H9 (cell line): ENCODE data around the gene XPR1. TPM values are rescaled to one million over a fixed set of nuclear protein-coding genes. Genes with fewer than 3 reads are reported as not detected.
A peak's percentile ranks its signal among the peaks of the same experiment; 100 is the strongest.

Source experiments
- DNase-seq: peaks from one replicate; pipeline ENCODE4 v3.0.0-alpha.2; 2017
- H2AFZ ChIP-seq: one replicate; pipeline ENCODE4 v1.6.1; 2013; ENCODE audit warnings: mild to moderate bottlenecking, low read length, control low read depth, moderate library complexity
- H2AK5ac ChIP-seq: 2 replicates; pipeline ENCODE4 v1.6.1; 2013; ENCODE audit warnings: low read length, control low read depth, mixed read lengths; ENCODE audit not compliant: insufficient read length
- H2BK120ac ChIP-seq: one replicate; pipeline ENCODE4 v1.6.1; 2013; ENCODE audit warnings: low read depth, mild to moderate bottlenecking, low read length, control low read depth, inconsistent platforms; ENCODE audit not compliant: poor library complexity, severe bottlenecking
- H2BK12ac ChIP-seq: 2 replicates; pipeline ENCODE4 v1.6.1; 2013; ENCODE audit warnings: low read length, control low read depth, mixed read lengths, low read depth; ENCODE audit not compliant: insufficient read length
- H2BK15ac ChIP-seq: 2 replicates; pipeline ENCODE4 v1.6.1; 2013; ENCODE audit warnings: low read depth, low read length, control low read depth
- H2BK20ac ChIP-seq: one replicate; pipeline ENCODE4 v1.6.1; 2013; ENCODE audit warnings: low read depth, mild to moderate bottlenecking, low read length, control low read depth, inconsistent platforms; ENCODE audit not compliant: poor library complexity, severe bottlenecking
- H2BK5ac ChIP-seq: 2 replicates; pipeline ENCODE4 v1.6.1; 2013; ENCODE audit warnings: low read length, control low read depth, mixed read lengths; ENCODE audit not compliant: insufficient read length
- H3K14ac ChIP-seq: 2 replicates; pipeline ENCODE4 v1.6.1; 2013; ENCODE audit warnings: low read length, control low read depth; ENCODE audit not compliant: insufficient read depth
- H3K18ac ChIP-seq: 2 replicates; pipeline ENCODE4 v1.6.1; 2013; ENCODE audit warnings: low read depth, mild to moderate bottlenecking, mixed read lengths, low read length, control low read depth; ENCODE audit not compliant: insufficient read length
- H3K23ac ChIP-seq: 2 replicates; pipeline ENCODE4 v1.6.1; 2013; ENCODE audit warnings: low read length, control low read depth, mixed read lengths, low read depth; ENCODE audit not compliant: insufficient read length
- H3K23me2 ChIP-seq: 2 replicates; pipeline ENCODE4 v1.6.1; 2013; ENCODE audit warnings: low read depth, mild to moderate bottlenecking, mixed read lengths, low read length, control low read depth; ENCODE audit not compliant: insufficient read length, poor library complexity, severe bottlenecking
- H3K27ac ChIP-seq: 2 replicates; pipeline ENCODE4 v1.5.1; 2013; ENCODE audit warnings: low read length, control low read depth, mixed read lengths, low read depth; ENCODE audit not compliant: insufficient read length
- H3K27me3 ChIP-seq: 2 replicates; pipeline ENCODE4 v1.6.1; 2013; ENCODE audit warnings: low read length, control low read depth, inconsistent platforms; ENCODE audit not compliant: insufficient read depth
- H3K4ac ChIP-seq: 2 replicates; pipeline ENCODE4 v1.6.1; 2013; ENCODE audit warnings: low read depth, mild to moderate bottlenecking, control low read depth, inconsistent platforms, low read length, moderate library complexity
- H3K4me1 ChIP-seq: 2 replicates; pipeline ENCODE4 v1.6.1; 2013; ENCODE audit warnings: low read length, control low read depth, inconsistent platforms; ENCODE audit not compliant: insufficient read depth
- H3K4me2 ChIP-seq: 2 replicates; pipeline ENCODE4 v1.6.1; 2013; ENCODE audit warnings: low read length, control low read depth, mixed read lengths; ENCODE audit not compliant: insufficient read length, insufficient read depth
- H3K56ac ChIP-seq: 2 replicates; pipeline ENCODE4 v1.6.1; 2013; ENCODE audit warnings: low read depth, mild to moderate bottlenecking, mixed read lengths, low read length, control low read depth; ENCODE audit not compliant: insufficient read length
- H3K79me1 ChIP-seq: 2 replicates; pipeline ENCODE4 v1.6.1; 2013; ENCODE audit warnings: low read depth, mild to moderate bottlenecking, moderate library complexity, low read length, control low read depth, inconsistent platforms; ENCODE audit not compliant: insufficient read depth, poor library complexity, severe bottlenecking
- H3K79me2 ChIP-seq: 2 replicates; pipeline ENCODE4 v1.6.1; 2013; ENCODE audit warnings: low read length, control low read depth, inconsistent platforms; ENCODE audit not compliant: insufficient read depth
- H3K9ac ChIP-seq: 2 replicates; pipeline ENCODE4 v1.6.1; 2013; ENCODE audit warnings: low read length, control low read depth, mixed read lengths; ENCODE audit not compliant: insufficient read length; ENCODE audit errors: extremely low read depth
- H3K9me3 ChIP-seq: one replicate; pipeline ENCODE4 v1.6.1; 2013; ENCODE audit warnings: low read depth, low read length, inconsistent platforms; ENCODE audit not compliant: control insufficient read depth
- H3T11ph ChIP-seq: one replicate; pipeline ENCODE4 v1.6.1; 2013; ENCODE audit warnings: mild to moderate bottlenecking, low read length, control low read depth, inconsistent platforms
- H4K20me1 ChIP-seq: one replicate; pipeline ENCODE4 v1.6.1; 2013; ENCODE audit not compliant: control insufficient read depth, insufficient read length, insufficient read depth
- H4K5ac ChIP-seq: 2 replicates; pipeline ENCODE4 v1.6.1; 2013; ENCODE audit warnings: low read depth, mild to moderate bottlenecking, mixed read lengths, low read length, control low read depth; ENCODE audit not compliant: insufficient read length
- H4K8ac ChIP-seq: replicated peaks from 2 replicates; pipeline ENCODE4 v1.6.1; 2013; ENCODE audit warnings: low read length, control low read depth, mixed read lengths, low read depth; ENCODE audit not compliant: insufficient read length
- H4K91ac ChIP-seq: 2 replicates; pipeline ENCODE4 v1.6.1; 2013; ENCODE audit warnings: low read depth, mild to moderate bottlenecking, moderate library complexity, mixed read lengths, low read length, control low read depth; ENCODE audit not compliant: insufficient read length
- H3K27ac Mint-ChIP-seq, 3 experiments: 2 replicates in 2 of 3; 3 replicates in 1 of 3; pipeline ENCODE4 v1.8.0; 2020 to 2021; ENCODE audit warnings: mixed read lengths in 3 of 3, mild to moderate bottlenecking in 1 of 3, moderate library complexity in 1 of 3
- H3K27me3 Mint-ChIP-seq: 2 replicates; pipeline ENCODE4 v1.8.0; 2021; ENCODE audit warnings: low read depth, mild to moderate bottlenecking, moderate library complexity, mixed read lengths
- H3K36me3 Mint-ChIP-seq, 3 experiments: 2 replicates in 2 of 3; 3 replicates in 1 of 3; pipeline ENCODE4 v1.8.0; 2020 to 2021; ENCODE audit warnings: low read depth in 3 of 3, mixed read lengths in 3 of 3; ENCODE audit not compliant: insufficient read depth in 1 of 3
- H3K4me1 Mint-ChIP-seq, 2 experiments: 2 replicates each; pipeline ENCODE4 v1.8.0; 2020; ENCODE audit warnings: mixed read lengths in 2 of 2
- H3K4me3 Mint-ChIP-seq, 2 experiments: 2 replicates in 1 of 2; 3 replicates in 1 of 2; pipeline ENCODE4 v1.8.0; 2020 to 2021; ENCODE audit warnings: mild to moderate bottlenecking in 2 of 2, mixed read lengths in 2 of 2, moderate library complexity in 1 of 2
- H3K9me3 Mint-ChIP-seq, 2 experiments: 2 replicates in 1 of 2; 3 replicates in 1 of 2; pipeline ENCODE4 v1.8.0; 2020; ENCODE audit warnings: mild to moderate bottlenecking in 2 of 2, mixed read lengths in 2 of 2, moderate library complexity in 1 of 2
- WGBS: extraction: QIAGEN DNeasy Blood & Tissue Kit; methylation state at CpG from one replicate; pipeline ENCODE4 v1.1.7; 2013; ENCODE audit warnings: missing lambda C conversion rate, low lambda C conversion rate, mixed read lengths; ENCODE audit not compliant: insufficient read length; ENCODE audit errors: extremely low coverage; 5-methylcytosine and 5-hydroxymethylcytosine counted together
- total RNA-seq: library from RNA; stranded (reverse); gene quantifications from 2 replicates; pipeline ENCODE4 v1.2.1, GENCODE V29; 2021
- TF ChIP-seq, protein P1 (sequence below): fragments of 200-600 bp; sonication (generic); conservative IDR thresholded peaks from 3 replicates; pipeline ENCODE4 v1.8.0; 2021; ENCODE audit warnings: antibody characterized with exemption, mild to moderate bottlenecking

The XPR1 gene
- total RNA-seq, 1 experiment from 2014 or later = 34.1 TPM

DNA sequence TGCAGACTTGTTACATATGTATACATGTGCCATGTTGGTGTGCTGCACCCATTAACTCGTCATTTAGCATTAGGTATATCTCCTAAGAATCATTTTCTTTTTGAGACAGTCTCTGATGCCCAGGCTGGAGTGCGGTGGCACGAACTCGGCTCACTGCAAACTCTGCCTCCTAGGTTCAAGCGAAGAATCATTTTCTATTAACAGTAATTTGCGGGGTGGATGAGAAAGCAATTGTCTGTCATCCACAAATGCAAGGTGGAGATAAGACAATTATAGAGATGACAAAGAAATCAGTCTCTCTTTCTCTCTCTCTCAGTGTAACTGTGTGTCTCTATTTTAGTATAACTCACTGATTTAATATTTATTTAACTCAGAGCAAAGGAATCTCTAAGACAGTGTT, 149.9 kb downstream of the XPR1 start:
- H3K27ac Mint-ChIP-seq = 0 out of 7 replicates have a peak overlapping the region, but pooled peaks of 1 of the 3 experiments have one; percentile 14
- TF ChIP-seq, protein P1, sequence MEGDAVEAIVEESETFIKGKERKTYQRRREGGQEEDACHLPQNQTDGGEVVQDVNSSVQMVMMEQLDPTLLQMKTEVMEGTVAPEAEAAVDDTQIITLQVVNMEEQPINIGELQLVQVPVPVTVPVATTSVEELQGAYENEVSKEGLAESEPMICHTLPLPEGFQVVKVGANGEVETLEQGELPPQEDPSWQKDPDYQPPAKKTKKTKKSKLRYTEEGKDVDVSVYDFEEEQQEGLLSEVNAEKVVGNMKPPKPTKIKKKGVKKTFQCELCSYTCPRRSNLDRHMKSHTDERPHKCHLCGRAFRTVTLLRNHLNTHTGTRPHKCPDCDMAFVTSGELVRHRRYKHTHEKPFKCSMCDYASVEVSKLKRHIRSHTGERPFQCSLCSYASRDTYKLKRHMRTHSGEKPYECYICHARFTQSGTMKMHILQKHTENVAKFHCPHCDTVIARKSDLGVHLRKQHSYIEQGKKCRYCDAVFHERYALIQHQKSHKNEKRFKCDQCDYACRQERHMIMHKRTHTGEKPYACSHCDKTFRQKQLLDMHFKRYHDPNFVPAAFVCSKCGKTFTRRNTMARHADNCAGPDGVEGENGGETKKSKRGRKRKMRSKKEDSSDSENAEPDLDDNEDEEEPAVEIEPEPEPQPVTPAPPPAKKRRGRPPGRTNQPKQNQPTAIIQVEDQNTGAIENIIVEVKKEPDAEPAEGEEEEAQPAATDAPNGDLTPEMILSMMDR = no peak
- Histone ChIP-seq H3K27ac (no peak overlapping the region), H2BK5ac (no peak overlapping the region), H4K5ac (no peak overlapping the region), H3K18ac (no peak overlapping the region), H2BK20ac (no peak overlapping the region), H3K9me3 (no peaks in the 10 kb centered on the region), H2BK12ac (no peak overlapping the region), H3T11ph (no peak overlapping the region), H3K27me3 (no peaks in the 10 kb centered on the region), H3K4me2 (no peak overlapping the region), H2AFZ (no peak overlapping the region), H3K79me2 (no peaks in the 10 kb centered on the region), H3K23ac (no peak overlapping the region), H2AK5ac (no peak overlapping the region), H3K23me2 (no peaks in the 10 kb centered on the region), H4K8ac (no peak overlapping the region), H2BK120ac (no peak overlapping the region), H4K91ac (no peak overlapping the region), H3K56ac (no peak overlapping the region), H3K79me1 (no peaks in the 10 kb centered on the region), H2BK15ac (no peak overlapping the region), H3K4me1 (no peaks in the 10 kb centered on the region), H3K4ac (no peak overlapping the region), H3K9ac (no peak overlapping the region), H4K20me1 (no peaks in the 10 kb centered on the region), H3K14ac (no peak overlapping the region)
- no peaks in the 10 kb centered on the region for H3K9me3 Mint-ChIP-seq
- H3K36me3 Mint-ChIP-seq = no peaks in the 10 kb centered on the region
- no peak for DNase-seq
- no peaks in the 10 kb centered on the region for H3K4me1 Mint-ChIP-seq
- WGBS = no CpG with 5 or more reads among the region's 6 CpGs
- no peaks in the 10 kb centered on the region for H3K27me3 Mint-ChIP-seq
- H3K4me3 Mint-ChIP-seq = no peak overlapping the region
